DND-41 (cell line): ENCODE data around the gene NELL2.

ENCODE experiments used
- ATAC-seq: fragments of 200-7000 bp; cut with Tn5 transposase; 3 replicates; pipeline ENCODE4 v1.9.1; 2021; ENCODE audit warnings: low read depth; ENCODE audit not compliant: insufficient read depth
- DNase-seq: peaks from one replicate; pipeline ENCODE4 v3.0.0-alpha.2; 2020
- H2AFZ ChIP-seq: 2 replicates; pipeline ENCODE4 v1.6.0; 2012; ENCODE audit warnings: low read depth, low read length
- H3K27ac ChIP-seq: 2 replicates; pipeline ENCODE4 v1.5.1; 2012; ENCODE audit warnings: low read length, inconsistent platforms
- H3K27me3 ChIP-seq: fragments of 200-600 bp; sonication (generic); 2 replicates; pipeline ENCODE4 v1.6.0; 2012; ENCODE audit warnings: low read length, mild to moderate bottlenecking, inconsistent platforms; ENCODE audit not compliant: insufficient read depth, poor library complexity
- H3K36me3 ChIP-seq: 2 replicates; pipeline ENCODE4 v1.5.1; 2012; ENCODE audit warnings: low read length, inconsistent platforms; ENCODE audit not compliant: insufficient read depth
- H3K4me1 ChIP-seq: 2 replicates; pipeline ENCODE4 v1.5.1; 2012; ENCODE audit warnings: mild to moderate bottlenecking, low read length; ENCODE audit not compliant: insufficient read depth
- H3K4me2 ChIP-seq: 2 replicates; pipeline ENCODE4 v1.6.0; 2012; ENCODE audit warnings: mild to moderate bottlenecking, moderate library complexity, low read length, inconsistent platforms; ENCODE audit not compliant: insufficient read depth
- H3K4me3 ChIP-seq, 2 experiments: fragments of 200-600 bp in 1 of 2; shearing (Covaris generic) in 1 of 2; 2 replicates each; pipeline ENCODE4 v1.5.1; 2012 to 2016; ENCODE audit warnings: inconsistent platforms in 2 of 2, low read length in 2 of 2, mild to moderate bottlenecking in 2 of 2, low read depth in 1 of 2, moderate library complexity in 1 of 2
- H3K79me2 ChIP-seq: 2 replicates; pipeline ENCODE4 v1.6.0; 2012; ENCODE audit warnings: low read length, inconsistent platforms; ENCODE audit not compliant: insufficient read depth
- H3K9ac ChIP-seq: 2 replicates; pipeline ENCODE4 v1.6.0; 2012; ENCODE audit warnings: low read depth, mild to moderate bottlenecking, inconsistent platforms, low read length, moderate library complexity
- H3K9me3 ChIP-seq: 2 replicates; pipeline ENCODE4 v1.5.1; 2012; ENCODE audit warnings: low read length, moderate library complexity, mild to moderate bottlenecking, inconsistent platforms; ENCODE audit not compliant: insufficient read depth, severe bottlenecking
- H4K20me1 ChIP-seq: 2 replicates; pipeline ENCODE4 v1.6.0; 2012; ENCODE audit warnings: low read length; ENCODE audit not compliant: insufficient read depth
- EZH2 ChIP-seq: IDR thresholded peaks from 3 replicates; pipeline ENCODE4 v1.6.1; 2012; ENCODE audit warnings: borderline replicate concordance, low read depth, mild to moderate bottlenecking, moderate library complexity, low read length, inconsistent platforms; ENCODE audit not compliant: severe bottlenecking
- TF ChIP-seq, protein P1 (sequence below): IDR thresholded peaks from 2 replicates; pipeline ENCODE4 v1.5.1; 2012; ENCODE audit warnings: borderline replicate concordance, low read length, moderate library complexity, mild to moderate bottlenecking; ENCODE audit not compliant: poor library complexity, severe bottlenecking; ENCODE audit errors: extremely low read depth

The NELL2 gene

DNA sequence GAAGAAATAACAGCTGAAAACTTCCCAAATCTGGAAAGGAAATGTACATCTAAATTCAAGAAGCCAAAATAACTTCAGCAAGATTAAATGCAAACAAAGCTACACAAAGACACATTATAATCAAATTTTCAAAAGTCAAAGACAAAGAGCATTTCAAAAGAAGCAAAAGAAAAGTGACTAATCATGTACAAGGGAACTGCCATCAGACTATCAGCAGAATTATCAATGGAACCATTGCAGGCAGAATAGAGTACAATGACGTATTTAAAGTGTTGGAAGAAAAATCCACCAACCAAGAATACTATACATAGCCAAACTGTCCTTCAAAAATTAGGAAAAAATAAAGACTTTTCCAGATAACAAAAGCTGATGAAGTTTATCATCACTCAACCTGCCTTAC is 147.5 kb downstream of the NELL2 start:
- Histone ChIP-seq H3K4me2 (no peak overlapping the region), H3K27me3 (no peaks in the 10 kb centered on the region), H3K9ac (no peak overlapping the region), H3K36me3 (no peaks in the 10 kb centered on the region), H2AFZ (no peak overlapping the region), H3K4me3 (no peak overlapping the region), H3K79me2 (no peaks in the 10 kb centered on the region), H3K9me3 (no peaks in the 10 kb centered on the region), H3K27ac (no peak overlapping the region), H3K4me1 (no peaks in the 10 kb centered on the region), H4K20me1 (no peaks in the 10 kb centered on the region)
- DNase-seq (no peak), ATAC-seq (no peak)
- no peak for TF ChIP-seq EZH2
- TF ChIP-seq, protein P1, sequence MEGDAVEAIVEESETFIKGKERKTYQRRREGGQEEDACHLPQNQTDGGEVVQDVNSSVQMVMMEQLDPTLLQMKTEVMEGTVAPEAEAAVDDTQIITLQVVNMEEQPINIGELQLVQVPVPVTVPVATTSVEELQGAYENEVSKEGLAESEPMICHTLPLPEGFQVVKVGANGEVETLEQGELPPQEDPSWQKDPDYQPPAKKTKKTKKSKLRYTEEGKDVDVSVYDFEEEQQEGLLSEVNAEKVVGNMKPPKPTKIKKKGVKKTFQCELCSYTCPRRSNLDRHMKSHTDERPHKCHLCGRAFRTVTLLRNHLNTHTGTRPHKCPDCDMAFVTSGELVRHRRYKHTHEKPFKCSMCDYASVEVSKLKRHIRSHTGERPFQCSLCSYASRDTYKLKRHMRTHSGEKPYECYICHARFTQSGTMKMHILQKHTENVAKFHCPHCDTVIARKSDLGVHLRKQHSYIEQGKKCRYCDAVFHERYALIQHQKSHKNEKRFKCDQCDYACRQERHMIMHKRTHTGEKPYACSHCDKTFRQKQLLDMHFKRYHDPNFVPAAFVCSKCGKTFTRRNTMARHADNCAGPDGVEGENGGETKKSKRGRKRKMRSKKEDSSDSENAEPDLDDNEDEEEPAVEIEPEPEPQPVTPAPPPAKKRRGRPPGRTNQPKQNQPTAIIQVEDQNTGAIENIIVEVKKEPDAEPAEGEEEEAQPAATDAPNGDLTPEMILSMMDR: no peak

DNA sequence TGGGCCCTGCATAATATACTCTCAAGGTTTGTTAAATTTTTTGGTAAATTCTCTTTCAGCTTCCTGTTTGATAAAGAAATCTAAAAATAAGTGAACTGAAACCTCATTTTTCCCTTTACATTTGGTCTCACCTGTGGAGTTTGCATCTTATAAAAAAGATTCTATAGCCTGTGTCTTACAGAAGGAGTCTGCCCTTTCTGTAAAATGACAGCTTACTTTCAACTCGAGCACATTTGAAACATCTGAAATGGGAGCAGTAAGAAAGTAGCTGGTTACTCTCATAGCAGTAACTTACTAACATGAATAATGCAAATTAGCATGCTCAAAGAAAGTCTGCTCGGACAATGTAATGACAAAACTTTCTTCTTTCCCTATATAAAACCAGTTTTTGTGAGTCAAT is 155.8 kb downstream of the NELL2 start:
- Histone ChIP-seq H3K27me3 (no peaks in the 10 kb centered on the region), H3K27ac (no peak overlapping the region), H3K4me3 (no peak overlapping the region), H2AFZ (no peak overlapping the region), H3K4me1 (no peaks in the 10 kb centered on the region), H3K9ac (no peak overlapping the region), H3K9me3 (no peaks in the 10 kb centered on the region), H3K4me2 (no peak overlapping the region), H4K20me1 (no peaks in the 10 kb centered on the region), H3K79me2 (no peaks in the 10 kb centered on the region), H3K36me3 (no peaks in the 10 kb centered on the region)
- TF ChIP-seq, protein P1: no peak
- no peak for TF ChIP-seq EZH2
- ATAC-seq (no peak), DNase-seq (no peak)

DNA sequence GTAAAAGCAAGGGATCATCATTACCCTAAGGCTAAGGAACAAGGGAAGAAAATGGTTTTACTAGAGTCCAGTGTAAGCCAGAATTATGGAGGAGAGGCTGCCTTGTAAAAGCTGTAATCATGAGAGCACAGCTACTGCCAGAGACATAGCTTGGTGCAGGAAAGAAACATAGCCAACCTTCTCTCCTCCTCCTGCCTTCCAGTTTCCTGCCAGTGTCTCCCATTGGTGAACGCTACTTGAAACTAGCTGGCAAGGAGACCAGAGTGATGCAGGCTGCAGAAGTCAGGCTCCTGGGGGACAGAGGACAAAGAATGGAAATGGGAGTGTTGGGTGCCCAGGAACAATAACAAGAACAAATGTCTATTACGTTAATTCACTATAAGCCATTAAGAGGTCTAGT is 158.5 kb downstream of the NELL2 start:
- no peak overlapping the region for H3K9ac ChIP-seq
- no peak overlapping the region for H3K27ac ChIP-seq
- no peak overlapping the region for H3K4me2 ChIP-seq
- no peak for DNase-seq
- no peaks in the 10 kb centered on the region for H3K4me1 ChIP-seq
- H4K20me1 ChIP-seq: no peaks in the 10 kb centered on the region
- no peaks in the 10 kb centered on the region for H3K79me2 ChIP-seq
- no peak for ATAC-seq
- no peaks in the 10 kb centered on the region for H3K9me3 ChIP-seq
- H3K27me3 ChIP-seq: no peaks in the 10 kb centered on the region
- no peaks in the 10 kb centered on the region for H3K36me3 ChIP-seq
- TF ChIP-seq, protein P1: no peak
- no peak for TF ChIP-seq EZH2
- no peak overlapping the region for H3K4me3 ChIP-seq
- H2AFZ ChIP-seq: no peak overlapping the region

DNA sequence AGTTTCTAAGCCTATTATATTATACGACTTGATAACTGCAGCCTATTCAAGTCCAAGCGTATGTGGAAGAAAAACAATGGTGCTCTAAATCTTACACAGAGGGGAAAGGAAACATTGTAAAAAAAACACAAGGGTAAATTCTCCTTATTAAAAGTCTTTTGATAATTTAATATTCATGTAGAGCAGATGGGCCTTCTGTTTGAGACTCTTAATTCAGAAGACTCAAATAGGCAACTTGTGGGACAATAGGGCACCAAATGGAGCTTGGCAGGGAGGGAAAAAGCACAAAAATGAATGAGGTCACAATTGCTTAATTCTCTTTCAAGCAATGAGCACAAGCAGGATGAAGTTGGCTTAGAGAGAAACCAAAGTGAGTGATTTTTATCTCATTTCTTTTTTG is 159.4 kb downstream of the NELL2 start:
- Histone ChIP-seq H3K4me3 (no peak overlapping the region), H3K4me2 (no peak overlapping the region), H3K79me2 (no peaks in the 10 kb centered on the region), H3K9ac (no peak overlapping the region), H3K4me1 (no peaks in the 10 kb centered on the region), H4K20me1 (no peaks in the 10 kb centered on the region), H3K27me3 (no peaks in the 10 kb centered on the region), H3K27ac (no peak overlapping the region), H2AFZ (no peak overlapping the region), H3K9me3 (no peaks in the 10 kb centered on the region), H3K36me3 (no peaks in the 10 kb centered on the region)
- ATAC-seq: no peak
- TF ChIP-seq, protein P1: no peak
- TF ChIP-seq EZH2: no peak
- no peak for DNase-seq
